Jurkat, Clone E6-1 (cell line): ENCODE results near the gene ZNF157.

Experiments
- DNase-seq: peaks from one replicate; pipeline ENCODE4 v3.0.0-alpha.2; 2011; ENCODE audit warnings: low read depth, low spot score
- H3K4me3 ChIP-seq: 2 replicates; pipeline ENCODE4 v1.5.1; 2011; ENCODE audit warnings: mild to moderate bottlenecking, low read length, control low read depth, moderate library complexity

Gene ZNF157

DNA sequence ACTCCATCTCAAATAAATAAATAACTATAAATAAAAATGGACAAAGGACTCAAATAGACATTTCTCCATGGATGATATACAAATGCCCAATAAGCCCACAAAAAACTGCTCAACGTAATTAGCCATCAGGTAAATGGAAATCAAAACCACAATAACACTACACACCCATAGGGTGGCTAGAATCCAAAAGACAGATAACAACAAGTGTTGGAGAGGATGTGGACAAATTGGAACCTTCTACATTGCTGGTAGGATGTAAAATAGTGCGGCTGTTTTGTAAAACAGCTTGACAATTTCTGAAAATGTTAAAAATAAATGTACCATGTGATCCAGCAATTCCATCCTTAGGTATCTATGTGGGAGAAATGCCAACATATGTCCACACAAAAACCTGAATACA lies 52.1 kb downstream of the ZNF157 start:
- no peak for DNase-seq
- no peak overlapping the region for H3K4me3 ChIP-seq

GRCh38 chrX:47430925-47431324 lies 60.5 kb downstream of the ZNF157 start:
- no peak overlapping the region for H3K4me3 ChIP-seq
- DNase-seq: no peak

DNA sequence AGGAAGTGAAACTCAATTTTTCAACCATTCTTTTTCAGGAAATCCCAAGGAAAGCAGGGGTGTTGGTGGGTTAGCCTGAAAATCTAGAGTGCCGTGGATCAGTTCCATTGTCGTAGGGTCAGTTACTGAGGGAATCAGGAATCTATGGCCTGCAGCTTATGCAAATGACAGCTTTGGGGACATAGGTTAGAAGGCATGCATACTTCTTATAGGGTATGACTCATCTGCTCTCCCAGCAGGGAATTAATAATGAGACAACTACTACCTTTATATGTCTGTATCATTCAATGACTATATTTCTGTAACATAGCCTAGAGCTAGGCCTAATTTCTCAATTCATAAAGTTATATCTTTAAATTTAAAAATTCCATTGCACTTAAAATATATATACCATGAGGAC lies 76.1 kb downstream of the ZNF157 start:
- no peak for DNase-seq

DNA sequence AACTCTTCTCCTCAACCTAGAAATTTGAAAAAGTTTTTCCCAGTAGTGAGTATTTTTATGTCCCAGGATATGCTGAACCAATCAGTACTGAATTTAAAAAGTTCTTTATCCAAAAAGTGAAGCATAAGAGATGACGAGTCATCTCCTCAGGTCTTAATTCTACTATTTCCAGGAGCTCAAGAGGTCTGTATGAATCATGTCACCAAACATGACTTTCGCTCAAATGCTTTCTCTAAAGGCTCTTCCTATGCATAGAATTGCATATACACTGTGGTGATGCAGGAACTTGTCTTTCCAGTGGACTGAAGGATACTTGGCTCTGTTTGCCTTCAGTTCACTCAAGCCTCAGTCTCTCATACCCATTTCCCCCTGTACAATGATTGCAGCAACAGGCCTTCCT lies 76.6 kb downstream of the ZNF157 start:
- DNase-seq: no peak
- no peak overlapping the region for H3K4me3 ChIP-seq

More for the DNA sequence above, 76.1 kb downstream of the ZNF157 start:
- no peak overlapping the region for H3K4me3 ChIP-seq

DNA sequence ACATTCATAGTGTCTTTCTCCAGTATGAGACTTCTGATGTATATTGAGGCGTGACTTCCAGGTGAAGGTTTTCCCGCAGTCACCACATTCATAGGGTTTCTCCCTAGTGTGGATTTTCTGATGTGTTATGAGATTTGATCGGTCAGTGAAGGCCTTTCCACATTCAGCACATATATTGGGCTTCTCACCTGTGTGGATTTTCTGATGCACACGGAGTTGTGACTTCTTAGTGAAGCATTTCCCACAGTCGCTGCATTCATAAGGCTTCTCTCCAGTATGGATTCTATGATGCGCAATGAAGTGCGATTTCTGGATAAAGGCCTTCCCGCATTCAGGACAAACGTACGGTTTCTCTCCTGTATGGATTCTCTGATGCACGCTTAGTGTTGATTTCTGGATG lies 77.2 kb downstream of the ZNF157 start:
- no peak overlapping the region for H3K4me3 ChIP-seq
- no peak for DNase-seq

GRCh38 chrX:47448165-47448806 lies 77.9 kb downstream of the ZNF157 start:
- H3K4me3 ChIP-seq: no peak overlapping the region
- DNase-seq: no peak

GRCh38 chrX:47452112-47452511 lies 81.7 kb downstream of the ZNF157 start:
- no peak overlapping the region for H3K4me3 ChIP-seq
- DNase-seq: no peak

DNA sequence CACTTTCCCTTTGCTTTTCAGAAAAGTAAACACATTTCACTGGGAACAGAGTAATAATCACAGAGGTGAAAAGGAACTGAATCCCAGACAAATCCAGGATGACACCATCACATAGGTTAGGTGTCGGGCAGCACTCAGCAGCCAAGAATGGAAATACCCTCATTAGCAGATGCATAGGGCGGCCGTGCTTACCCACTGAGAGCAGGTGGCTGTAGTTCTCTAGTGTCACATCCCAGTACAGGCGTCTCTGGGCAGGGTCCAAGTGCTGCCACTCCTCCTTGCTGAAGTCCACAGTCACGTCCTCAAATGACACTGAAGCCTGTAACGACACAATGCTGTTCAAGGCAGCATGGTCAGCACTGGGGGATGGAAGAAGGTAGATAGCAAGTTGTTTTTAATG lies 85.7 kb downstream of the ZNF157 start:
- no peak overlapping the region for H3K4me3 ChIP-seq
- no peak for DNase-seq

GRCh38 chrX:47458528-47458927 lies 88.2 kb downstream of the ZNF157 start:
- DNase-seq: no peak
- H3K4me3 ChIP-seq: no peak overlapping the region

GRCh38 chrX:47460561-47460960 lies 90.2 kb downstream of the ZNF157 start:
- no peak overlapping the region for H3K4me3 ChIP-seq
- DNase-seq: no peak
